ENCODE results near the gene SFTPD. TPM values are rescaled to one million over a fixed set of nuclear protein-coding genes. Genes with fewer than 3 reads are reported as not detected.

The SFTPD gene
- total and polyA plus RNA-seq, 10 of the 15 experiments (the other 5 are each of a cell fraction or from before 2014, with no cell fraction given): 0.31 TPM; not detected in 9

- POLR2A ChIA-PET: no interaction called here
- H3K4me1 ChIP-seq (ENCODE audit: control insufficient read depth, insufficient read depth, low read length): no peaks in the 10 kb centered on the region
- ATAC-seq (no peak), DNase-seq (ENCODE audit: low read depth, low spot score) (no peak), FAIRE-seq (no peak)
- H3K4me2 ChIP-seq (ENCODE audit: control insufficient read depth, insufficient read depth): no peak overlapping the region
- no peak overlapping the region for H3K4me3 ChIP-seq
- no peaks in the 10 kb centered on the region; the same call in 2 of the 3 replicates for H3K9me3 ChIP-seq (replicated peaks; ENCODE audit: control insufficient read depth, insufficient read depth, low read length)
- SMC1A ChIA-PET (ENCODE audit: uncharacterized antibody, unreplicated experiment): no interaction called here
- no TSS peak for BruUV-seq (replicated peaks)
- intact Hi-C loops (cut with micrococcal nuclease; ENCODE audit: unreplicated experiment): no loop called here
- H3K9ac ChIP-seq (ENCODE audit: control insufficient read depth, insufficient read depth, low read length): no peak overlapping the region
- H3K36me3 ChIP-seq (ENCODE audit: control insufficient read depth in 2 of 2, insufficient read depth in 2 of 2, low read length in 1 of 2): no peaks in the 10 kb centered on the region
- WGBS (ENCODE audit: insufficient coverage, insufficient replicate concordance, low lambda C conversion rate, missing lambda C conversion rate): 6% methylated on average over 5 of the region's 5 CpGs
- H3K79me2 ChIP-seq (ENCODE audit: control insufficient read depth, insufficient read depth, low read length): no peaks in the 10 kb centered on the region
- no peak overlapping the region for H2AFZ ChIP-seq (ENCODE audit: control insufficient read depth, low read depth, low read length)
- H3K27me3 ChIP-seq (replicated peaks in 1 of 2; ENCODE audit: control insufficient read depth in 2 of 2, insufficient read depth in 2 of 2, low read length in 1 of 2): no peaks in the 10 kb centered on the region; a peak in 4 of 4 replicates
- RAD21 ChIA-PET (ENCODE audit: unreplicated experiment): no interaction called here
- CTCF ChIA-PET: no interaction called here
- H3K27ac ChIP-seq (ENCODE audit: control insufficient read depth, insufficient read depth): no peak overlapping the region
- in situ Hi-C loops (cut with MboI): loop anchor here (25.0 kb wide), 1 partner anchor 161 kb away; no protein-coding TSS in a partner anchor
- H4K20me1 ChIP-seq (ENCODE audit: control insufficient read depth, insufficient read depth): no peaks in the 10 kb centered on the region
- no peak for TF ChIP-seq RAD51 (IDR thresholded peaks at IDR 0.05)
- TF ChIP-seq, protein P1, sequence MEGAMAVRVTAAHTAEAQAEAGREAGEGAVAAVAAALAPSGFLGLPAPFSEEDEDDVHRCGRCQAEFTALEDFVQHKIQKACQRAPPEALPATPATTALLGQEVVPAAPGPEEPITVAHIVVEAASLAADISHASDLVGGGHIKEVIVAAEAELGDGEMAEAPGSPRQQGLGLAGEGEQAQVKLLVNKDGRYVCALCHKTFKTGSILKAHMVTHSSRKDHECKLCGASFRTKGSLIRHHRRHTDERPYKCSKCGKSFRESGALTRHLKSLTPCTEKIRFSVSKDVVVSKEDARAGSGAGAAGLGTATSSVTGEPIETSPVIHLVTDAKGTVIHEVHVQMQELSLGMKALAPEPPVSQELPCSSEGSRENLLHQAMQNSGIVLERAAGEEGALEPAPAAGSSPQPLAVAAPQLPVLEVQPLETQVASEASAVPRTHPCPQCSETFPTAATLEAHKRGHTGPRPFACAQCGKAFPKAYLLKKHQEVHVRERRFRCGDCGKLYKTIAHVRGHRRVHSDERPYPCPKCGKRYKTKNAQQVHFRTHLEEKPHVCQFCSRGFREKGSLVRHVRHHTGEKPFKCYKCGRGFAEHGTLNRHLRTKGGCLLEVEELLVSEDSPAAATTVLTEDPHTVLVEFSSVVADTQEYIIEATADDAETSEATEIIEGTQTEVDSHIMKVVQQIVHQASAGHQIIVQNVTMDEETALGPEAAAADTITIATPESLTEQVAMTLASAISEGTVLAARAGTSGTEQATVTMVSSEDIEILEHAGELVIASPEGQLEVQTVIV (IDR thresholded peaks at IDR 0.05; ENCODE audit: borderline replicate concordance, partially characterized antibody): no peak
- no peak for TF ChIP-seq IKZF1 (conservative IDR thresholded peaks at IDR 0.05)
- TF ChIP-seq SREBF2 (IDR thresholded peaks at IDR 0.05; ENCODE audit: low read length): no peak
- TF ChIP-seq TCF3 (IDR thresholded peaks at IDR 0.05; ENCODE audit: borderline replicate concordance, insufficient read depth, low read depth, low read length): no peak
- no peak for TF ChIP-seq ATF2 (IDR thresholded peaks at IDR 0.05; ENCODE audit: low read length)
- TF ChIP-seq SUZ12 (IDR thresholded peaks at IDR 0.05; ENCODE audit: unreplicated experiment): no peak
- TF ChIP-seq FOXK2 (IDR thresholded peaks at IDR 0.05): no peak
- TF ChIP-seq, protein P2, sequence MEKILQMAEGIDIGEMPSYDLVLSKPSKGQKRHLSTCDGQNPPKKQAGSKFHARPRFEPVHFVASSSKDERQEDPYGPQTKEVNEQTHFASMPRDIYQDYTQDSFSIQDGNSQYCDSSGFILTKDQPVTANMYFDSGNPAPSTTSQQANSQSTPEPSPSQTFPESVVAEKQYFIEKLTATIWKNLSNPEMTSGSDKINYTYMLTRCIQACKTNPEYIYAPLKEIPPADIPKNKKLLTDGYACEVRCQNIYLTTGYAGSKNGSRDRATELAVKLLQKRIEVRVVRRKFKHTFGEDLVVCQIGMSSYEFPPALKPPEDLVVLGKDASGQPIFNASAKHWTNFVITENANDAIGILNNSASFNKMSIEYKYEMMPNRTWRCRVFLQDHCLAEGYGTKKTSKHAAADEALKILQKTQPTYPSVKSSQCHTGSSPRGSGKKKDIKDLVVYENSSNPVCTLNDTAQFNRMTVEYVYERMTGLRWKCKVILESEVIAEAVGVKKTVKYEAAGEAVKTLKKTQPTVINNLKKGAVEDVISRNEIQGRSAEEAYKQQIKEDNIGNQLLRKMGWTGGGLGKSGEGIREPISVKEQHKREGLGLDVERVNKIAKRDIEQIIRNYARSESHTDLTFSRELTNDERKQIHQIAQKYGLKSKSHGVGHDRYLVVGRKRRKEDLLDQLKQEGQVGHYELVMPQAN (conservative IDR thresholded peaks at IDR 0.05): no peak
- no peak for TF ChIP-seq EED (IDR thresholded peaks at IDR 0.05; ENCODE audit: low read depth)
- TF ChIP-seq NFYB (IDR thresholded peaks at IDR 0.05; ENCODE audit: insufficient read depth, low read depth, low read length): no peak
- TF ChIP-seq CREB1 (IDR thresholded peaks at IDR 0.05; ENCODE audit: low read depth): no peak
- no peak for TF ChIP-seq POLR2AphosphoS2 (IDR thresholded peaks at IDR 0.05; ENCODE audit: low read depth, low read length)
- TF ChIP-seq RCOR1 (conservative IDR thresholded peaks at IDR 0.05; ENCODE audit: low read depth, low read length): no peak
- TF ChIP-seq SMC3 (IDR thresholded peaks at IDR 0.05; ENCODE audit: borderline replicate concordance, low read length): no peak
- TF ChIP-seq LARP7 (IDR thresholded peaks at IDR 0.05): no peak
- TF ChIP-seq RB1 (IDR thresholded peaks at IDR 0.05; ENCODE audit: borderline replicate concordance): no peak
- no peak for TF ChIP-seq ZNF24 (IDR thresholded peaks at IDR 0.05)
Measured at GRCh38 chr10:79947787-79948424, 999 bp downstream of the SFTPD start.
